GM18498 (cell line): ENCODE measurements around the gene KRT17.
"Not testable (repeated sequence)": the region's sequence is repeated elsewhere in the genome, so short reads cannot be mapped to it uniquely, and the experiment has no call there.

Source experiments
- ATAC-seq: cut with Tn5 transposase; IDR thresholded peaks from one replicate; pipeline ENCODE4 v1.9.1; 2021; ENCODE audit warnings: mild to moderate bottlenecking, moderate library complexity; ENCODE audit not compliant: unreplicated experiment

Gene KRT17

DNA sequence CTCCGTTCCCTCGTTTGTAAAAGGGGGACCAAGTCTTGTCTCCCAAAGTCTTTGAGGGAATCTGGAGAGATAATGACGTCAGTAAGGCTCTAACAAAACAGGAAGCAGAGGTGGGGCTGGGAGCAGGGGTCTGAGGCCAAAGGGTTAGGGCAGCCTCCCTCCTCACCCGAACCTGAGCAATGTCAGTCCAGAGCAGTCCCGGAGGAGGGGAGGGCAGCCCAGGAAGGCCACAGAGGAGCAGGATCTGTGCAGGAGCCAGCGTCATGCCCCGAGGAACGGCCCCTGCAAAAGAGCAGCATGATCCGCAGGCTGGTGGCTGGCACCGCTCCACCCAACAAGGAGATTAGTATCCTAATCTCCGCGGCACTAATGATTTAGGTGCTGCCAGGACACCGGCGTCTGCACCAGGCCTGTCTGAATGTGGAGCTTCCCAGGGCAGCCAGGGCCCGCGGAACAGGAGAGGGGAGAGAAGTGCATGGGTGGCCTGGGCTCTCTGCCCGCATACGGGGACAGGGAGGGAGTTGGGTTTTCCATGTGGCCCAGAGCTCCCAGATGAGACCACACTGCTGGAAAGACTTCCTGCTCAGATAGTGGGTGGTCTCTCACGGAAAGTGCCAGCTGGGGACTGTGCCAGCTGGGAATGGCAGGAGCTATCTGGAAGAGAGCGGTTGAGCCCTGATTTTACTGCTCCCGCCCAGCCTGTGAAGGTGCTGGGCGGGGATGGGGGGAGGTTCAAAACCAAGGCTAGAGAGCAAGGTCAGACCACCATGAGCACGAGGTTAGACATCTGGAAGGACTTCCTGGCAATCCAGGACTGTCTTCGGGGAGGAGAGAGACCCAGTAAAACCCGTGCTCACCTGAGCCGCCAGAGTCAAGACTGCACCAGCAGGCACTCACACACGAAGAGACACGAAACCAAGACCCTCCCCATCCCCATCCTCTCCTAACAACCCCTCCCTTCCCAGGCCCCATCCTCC, 11.0 kb upstream of the KRT17 start:
- ATAC-seq: no peak

DNA sequence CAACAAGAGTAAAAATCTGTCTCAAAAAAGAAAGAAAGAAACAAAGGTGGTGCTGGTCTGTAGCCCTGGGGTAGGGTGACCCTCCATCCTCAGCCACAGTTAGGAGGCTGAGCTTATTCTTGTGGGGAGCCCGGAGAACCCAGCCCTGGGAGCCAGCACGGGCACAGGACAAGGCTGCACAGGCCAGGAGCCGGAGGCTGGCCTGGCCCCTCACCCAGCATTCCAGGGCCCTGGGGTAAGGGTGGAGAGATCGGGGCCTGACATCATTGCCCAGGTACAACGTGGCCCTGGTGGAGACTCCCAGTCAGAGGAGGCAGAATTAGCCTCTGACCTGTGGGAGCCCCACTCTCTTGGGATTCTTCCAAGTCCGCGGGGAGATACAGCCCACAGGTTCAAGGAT, 10.3 kb upstream of the KRT17 start:
- ATAC-seq: no peak

DNA sequence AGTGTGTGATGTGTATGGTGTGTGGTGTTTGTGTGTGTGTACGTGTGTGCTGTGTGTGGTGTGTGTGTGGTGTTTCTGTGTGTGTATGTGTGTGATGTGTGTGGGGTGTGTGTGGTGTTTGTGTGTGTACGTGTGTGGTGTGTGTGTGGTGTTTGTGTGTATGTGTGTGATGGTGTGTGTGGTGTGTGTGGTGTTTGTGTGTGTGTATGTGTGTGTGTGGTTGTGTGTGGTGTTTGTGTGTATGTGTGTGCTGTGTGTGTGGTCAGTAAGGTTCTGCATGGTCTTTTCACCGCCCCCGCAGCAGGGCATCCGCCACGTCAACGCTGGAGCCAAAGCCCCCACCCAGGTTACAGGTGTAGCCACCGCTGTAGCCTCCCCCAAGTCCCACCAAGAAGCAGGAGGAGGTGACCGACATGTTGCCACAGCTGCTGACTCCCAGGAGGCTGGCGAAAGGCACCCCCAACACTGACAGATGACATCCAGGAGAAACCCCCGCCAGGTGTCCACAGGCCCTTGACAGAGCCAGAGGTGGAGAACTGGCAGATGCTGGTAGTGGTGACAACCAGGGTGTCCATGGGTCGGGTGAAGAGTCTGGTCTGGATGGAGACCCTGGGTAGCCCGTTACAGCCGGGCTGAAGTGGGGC, 9.3 kb upstream of the KRT17 start:
- ATAC-seq: no peak

DNA sequence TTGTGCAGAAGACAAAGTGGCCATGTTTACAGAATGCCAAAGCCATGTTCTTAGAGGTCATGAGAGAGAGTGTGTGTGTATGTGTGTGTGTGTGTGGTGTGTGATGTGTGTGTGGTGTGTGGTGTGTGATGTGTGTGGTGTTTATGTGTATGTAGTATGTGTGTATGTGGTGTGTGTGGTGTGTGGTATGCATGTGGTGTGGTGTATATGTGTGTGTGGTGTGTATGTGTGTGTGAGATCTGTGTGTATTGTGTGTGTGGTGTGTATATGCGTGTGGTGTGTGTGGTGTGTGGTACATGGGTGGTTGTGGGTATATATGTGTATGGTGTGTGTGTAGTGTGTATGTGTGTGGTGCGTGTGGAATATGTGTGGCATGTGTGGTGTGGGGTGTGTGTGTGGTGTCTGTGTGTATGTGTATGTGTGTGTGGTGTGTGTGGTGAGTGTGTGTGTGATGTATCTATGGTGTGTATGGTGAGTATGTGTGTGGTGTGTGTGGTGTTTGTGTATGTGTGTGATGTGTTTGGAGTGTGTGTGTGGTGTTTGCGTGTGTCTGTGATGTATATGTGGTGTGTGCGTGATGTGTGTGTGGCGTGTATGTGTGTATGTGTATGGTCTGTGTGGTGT, 8.2 kb upstream of the KRT17 start:
- no peak for ATAC-seq

DNA sequence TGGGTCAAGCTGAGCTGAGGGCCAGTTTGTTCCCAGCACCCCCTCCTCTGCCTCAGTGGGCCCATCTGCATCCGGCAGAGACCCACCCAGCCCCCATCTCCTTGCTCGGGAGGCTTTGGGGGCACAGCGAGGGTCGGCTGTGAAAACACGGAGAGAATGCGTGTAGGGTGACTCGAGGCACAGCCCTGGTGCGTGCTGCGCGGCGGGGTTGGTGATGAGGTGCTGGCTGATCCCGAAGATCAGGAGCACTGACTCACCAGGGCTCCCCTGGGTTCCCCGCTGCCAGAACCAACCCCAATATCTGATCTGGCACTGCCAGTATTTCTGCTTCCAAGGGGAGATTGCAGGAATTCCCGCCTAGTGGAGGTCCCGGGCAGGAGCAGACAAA, 7.5 kb upstream of the KRT17 start:
- no peak for ATAC-seq

DNA sequence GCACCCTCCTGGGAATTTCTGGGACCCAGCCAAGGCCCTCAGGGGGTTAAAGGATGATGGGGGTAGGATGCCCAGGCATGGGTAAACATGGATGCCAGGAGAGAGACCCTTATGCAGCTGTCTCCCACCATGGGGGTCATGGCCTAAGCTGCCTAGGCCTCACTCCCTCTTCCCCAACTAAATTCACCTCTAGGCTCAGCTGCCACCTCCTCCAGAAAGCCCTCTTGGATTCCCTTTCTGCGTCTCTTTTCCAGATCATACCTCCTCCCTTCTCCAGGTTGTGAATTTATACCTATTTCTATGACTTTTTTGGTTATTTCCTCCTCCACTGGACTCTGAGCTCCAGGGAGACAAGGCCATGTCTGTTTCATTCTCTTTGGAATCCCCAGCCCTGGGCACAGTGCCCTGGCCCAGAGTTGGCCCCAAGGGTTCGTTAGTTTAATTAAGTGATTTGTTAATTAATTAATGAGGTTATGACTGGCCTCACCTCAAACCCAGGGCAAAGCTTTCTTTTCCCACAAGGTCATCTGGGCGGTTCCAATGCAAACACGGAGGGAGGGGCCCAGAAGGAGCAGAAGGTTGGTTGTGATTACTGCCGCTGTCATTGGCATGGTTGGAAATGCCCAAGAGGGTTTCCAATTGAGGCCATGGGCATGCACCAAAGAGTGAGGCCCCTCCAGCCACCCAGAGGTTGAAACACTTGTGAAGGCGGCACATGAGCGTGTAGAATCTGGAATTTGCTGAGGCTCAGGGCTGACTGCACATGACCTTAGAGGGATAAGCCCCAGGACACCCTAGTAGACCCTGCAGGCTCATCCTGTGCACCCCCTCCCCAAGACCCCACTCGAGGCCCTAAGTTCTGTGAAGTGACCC, 6.9 kb upstream of the KRT17 start:
- ATAC-seq: no peak

DNA sequence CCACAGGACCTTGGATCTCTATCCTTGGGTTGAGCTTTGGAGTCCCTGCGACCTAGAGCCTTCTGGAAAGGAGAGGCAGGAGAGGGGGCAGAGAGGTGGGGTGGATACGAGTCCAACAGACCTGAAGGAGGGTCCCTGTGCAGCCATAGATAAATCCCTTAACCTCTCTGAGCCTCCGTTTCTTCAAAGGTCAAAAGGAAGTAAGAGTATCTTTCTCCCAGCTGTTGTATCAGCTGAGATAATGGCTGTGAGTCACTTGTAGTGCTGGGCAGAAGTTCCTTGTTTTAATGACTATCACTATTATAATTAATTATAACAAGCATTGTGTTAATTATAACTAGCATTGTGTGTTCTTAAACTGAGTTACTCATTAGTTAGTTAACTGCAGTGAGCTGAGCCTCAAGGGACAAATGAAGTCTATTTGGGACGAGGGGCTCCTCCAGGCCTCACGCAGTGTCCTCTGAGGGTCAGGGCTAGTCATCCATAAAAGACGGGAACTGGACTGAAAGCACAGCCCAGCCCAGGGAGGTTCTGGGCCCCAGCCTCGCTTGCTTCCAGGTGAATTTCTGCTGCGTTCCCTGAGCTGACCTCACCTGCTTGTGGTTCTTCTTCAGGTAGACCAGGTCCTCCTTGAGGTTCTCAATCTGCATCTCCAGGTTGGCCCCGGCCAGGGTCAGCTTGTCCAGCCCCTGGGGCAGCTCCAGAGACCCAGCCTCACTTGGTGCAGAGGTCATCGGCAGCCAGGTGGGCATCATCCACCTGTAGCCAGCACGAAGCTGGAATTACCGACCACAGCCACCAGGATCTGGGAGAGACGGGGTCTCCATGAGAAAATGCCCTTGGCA, 5.7 kb upstream of the KRT17 start:
- ATAC-seq: no peak

DNA sequence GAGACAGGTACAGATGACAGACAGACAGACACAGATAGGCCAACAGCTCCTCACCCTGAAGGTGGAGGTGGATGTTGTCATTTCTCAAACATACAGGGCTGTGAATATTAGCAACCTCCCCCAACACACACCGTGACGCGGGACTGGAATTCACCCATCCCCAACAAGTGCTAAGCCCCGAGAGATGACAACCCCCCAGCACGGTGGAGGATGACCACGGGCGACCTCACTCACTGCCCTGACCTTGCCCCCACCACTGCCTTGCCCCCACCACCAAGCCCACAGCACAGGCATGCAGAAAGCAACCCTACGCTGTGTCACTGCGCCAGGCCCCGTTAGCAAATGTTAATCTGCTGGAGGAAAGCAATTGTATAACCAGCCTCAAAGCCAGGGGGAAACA, 4.9 kb upstream of the KRT17 start:
- no peak for ATAC-seq

DNA sequence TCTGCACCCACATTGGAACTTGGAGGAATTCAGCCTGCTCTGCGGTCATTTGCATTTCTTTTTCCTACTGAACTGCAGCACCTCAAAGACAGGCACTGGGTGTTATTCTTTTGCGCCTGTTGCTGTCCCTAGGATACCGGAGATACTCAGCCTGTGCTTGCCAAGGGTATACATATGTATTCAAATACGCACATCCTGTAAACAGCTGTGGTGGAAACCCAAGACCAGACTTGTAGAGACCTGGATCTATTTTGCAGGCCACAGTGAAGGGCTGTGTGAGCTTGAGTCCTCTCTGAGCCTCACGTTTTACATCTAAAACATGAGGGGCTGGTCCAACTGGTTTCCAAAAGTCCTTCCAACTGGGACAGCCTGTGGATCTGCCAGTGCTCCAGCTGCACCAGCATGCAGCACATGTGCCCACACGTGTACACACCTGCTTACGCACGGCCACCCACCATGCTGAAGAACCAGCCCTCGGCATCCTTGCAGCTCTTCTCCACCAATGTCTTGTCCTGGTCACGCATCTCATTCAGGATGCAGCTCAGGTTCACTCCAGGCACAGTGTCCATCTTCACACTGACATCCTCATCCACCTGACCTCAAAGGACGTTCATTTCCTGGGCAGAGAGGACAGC, 4.4 kb upstream of the KRT17 start:
- ATAC-seq: not testable (repeated sequence)

DNA sequence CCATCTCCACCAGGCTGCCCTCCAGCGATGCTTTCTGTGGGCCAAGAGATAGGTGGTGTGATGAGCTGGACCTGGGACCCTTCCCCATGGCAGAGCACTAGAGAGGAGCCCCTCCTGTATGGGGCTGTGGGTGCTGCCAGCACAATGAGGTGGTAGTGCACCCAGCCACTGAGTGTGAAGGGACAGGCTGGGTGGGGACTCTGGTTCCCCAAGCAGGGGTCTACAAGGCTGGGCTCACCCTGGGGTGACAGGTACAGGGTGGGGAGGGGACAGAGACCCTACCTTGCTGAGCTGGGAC, 3.6 kb upstream of the KRT17 start:
- ATAC-seq: not testable (repeated sequence)

DNA sequence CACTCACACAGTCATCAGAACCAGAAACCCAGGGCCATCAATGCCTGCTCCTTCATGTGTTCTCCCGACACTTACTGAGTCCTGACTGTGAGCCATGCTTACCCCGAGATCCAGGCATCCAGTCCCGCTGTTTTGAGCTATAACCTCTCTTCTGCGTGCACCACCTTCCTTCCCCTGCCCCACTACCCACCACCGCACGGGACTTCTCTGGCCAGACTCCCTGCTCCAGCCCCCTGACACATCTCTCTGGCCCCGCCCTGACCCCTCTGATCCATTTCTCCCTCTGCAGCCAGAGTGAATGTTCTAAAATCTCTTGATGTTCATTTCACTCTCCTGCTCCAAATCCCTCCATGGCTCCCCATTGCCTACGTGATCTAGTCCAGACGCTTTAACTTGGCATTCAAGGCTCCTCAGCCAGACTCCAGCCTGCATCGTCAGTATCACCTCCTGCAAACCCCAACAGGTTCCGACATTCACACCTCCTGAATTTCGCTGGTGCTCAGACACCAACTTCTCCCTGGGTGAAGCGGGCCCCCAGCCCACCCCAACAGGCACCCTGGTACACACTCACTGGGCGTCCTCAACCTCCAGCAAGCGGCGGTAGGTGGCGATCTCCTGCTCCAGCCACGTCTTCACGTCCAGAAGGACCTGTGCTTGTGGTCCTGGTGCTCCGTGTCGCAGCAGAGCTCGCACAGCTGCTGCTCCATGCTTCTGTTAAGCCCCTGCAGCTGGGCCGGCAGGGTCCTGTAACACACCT, 3.1 kb upstream of the KRT17 start:
- ATAC-seq: no peak

DNA sequence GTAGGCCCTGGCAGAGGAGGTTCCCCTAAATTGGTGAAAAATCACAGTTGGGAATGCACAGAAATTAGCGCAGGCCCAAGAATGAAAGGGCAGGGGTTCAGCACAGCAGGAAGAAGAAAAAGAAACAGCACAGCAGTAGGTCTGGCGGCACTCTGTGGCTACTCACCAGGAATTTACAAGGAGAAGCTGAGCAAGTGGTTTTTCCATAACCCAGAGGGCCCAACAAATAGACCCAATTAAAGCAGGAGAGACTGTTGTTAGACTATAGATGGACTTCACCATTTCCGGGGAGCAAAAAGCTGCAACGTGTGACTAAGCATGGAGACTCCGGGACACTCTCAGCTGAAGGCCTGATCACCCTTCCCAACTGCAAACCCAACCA, 2.5 kb upstream of the KRT17 start:
- ATAC-seq: not testable (repeated sequence)

DNA sequence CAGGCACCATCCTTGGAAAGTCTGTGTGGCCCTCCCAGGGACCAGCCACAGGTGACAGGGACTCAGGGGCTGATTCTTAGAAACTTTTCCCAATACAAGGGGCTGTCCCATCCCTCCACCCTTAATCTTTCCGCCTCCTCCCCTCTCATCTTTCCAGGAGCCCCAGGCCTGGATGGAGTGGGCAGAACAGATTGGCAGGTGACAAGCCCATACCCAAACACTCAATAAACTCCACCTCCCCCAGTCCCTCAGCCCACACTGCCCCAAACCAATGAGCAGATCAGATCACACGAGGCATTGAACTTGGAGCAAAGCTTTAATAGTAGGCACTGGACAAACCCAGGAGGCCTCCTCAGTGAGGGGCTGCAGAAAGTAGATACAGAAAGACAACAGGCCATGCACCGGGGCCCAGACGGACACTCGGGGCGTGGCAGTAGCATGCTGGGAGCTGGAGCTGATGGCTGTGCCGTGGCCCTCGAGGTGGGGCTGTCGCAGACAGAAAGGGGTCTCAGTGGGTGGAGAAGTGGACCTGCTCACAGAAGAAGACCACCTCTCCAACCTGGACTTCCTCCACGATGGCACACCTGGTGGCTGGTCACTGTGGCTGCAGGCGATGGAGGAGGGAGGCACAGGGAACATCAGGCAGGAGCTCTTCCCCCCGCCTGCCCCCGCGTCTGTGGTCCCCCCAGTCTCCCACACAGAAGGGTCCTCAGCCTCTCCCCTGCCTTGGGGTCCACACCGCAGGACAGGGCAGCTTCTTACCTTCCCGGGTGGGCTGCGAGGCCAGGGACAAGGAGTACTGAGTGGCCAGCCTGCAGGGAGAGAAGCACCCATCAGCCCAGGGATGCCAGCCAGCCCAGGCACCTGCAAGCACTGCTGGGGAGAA, 1.9 kb upstream of the KRT17 start:
- not testable (repeated sequence) for ATAC-seq

DNA sequence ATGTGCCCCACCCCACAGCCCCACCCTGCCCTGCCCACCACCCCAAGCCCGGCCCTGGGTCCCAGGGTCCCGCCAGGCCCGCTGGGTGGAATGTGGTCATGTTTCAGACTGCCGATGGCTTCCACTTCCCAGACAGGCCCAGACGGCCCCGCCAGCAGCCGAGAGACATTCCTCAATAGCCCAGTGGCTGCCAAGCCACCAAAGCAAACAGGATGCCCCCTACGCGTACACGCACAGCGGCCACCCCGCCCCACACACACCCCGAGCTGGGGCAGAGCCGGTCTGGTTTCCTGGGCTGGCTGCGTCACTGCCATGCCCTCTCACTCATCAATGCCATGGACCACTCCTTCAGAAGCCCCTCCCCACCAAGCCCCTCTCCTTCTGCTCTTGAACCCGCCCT, 1.2 kb upstream of the KRT17 start:
- no peak for ATAC-seq

DNA sequence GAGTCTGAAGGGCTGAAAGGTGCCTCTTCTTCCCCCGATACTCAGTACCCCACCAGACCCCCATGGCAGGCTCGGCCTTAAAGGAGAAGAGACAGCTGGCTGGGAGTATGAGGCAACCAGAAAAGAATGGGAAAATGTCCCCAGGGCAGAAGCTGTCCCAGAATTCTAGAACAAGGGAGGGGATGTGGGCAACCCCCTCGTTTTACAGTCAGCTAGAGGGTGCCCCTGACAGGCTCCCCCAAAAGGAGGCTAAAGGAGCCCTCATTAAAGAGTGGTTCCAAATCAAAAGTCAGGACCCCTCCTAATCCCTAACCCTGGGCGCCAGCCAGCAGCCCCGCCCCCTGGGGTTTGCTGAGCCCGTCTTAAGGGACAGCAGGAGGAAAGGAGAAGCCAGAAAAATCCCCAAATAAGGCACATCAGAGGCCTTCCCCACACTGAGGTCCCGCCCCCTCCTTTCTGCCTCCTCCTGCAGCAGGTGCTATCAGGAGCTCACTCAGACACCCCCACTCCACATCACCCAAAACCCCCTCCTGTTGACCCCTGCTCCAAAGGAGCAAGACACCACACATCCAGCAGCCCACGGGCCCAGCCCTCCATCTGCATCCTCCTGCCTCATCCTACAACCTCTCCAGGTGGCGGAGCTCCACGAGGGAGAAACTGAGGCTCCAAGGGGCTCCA, 1.1 kb downstream of the KRT17 start:
- not testable (repeated sequence) for ATAC-seq

DNA sequence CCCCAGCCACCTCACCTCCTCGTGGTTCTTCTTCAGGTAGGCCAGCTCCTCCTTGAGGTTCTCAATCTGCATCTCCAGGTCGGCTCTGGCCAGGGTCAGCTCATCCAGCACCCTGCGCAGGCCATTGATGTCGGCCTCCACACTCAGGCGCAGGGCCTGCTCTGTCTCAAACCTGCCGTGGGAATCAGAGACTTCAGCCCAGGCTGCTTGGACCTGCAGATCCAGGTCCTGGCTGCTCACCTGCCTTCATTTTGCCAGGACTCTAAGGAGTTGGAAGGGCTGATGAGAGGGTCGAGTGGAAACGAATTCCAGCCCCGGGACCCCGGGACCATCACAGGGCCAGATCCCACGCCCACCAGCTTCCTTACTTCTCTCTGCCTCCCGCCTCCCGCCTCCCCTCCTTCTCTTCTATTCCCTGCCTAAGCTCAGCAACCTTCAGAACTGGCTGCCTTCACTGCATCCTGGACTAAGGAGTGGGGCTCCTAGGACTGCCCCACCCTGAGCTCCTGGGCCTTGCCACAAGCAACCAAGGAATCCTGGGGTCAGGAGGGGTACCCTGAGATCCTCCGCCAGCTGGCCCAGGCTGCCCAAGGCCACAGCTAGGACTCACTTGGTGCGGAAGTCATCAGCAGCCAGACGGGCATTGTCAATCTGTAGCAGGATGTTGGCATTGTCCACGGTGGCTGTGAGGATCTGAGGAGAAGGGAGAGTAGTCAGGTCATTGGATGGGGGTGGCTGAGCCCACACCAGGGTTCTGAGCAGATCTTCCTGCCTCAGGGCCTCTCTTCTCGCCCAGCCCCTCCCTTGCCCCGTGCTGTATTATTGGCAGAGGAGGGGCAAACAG, 1.8 kb downstream of the KRT17 start:
- not testable (repeated sequence) for ATAC-seq

DNA sequence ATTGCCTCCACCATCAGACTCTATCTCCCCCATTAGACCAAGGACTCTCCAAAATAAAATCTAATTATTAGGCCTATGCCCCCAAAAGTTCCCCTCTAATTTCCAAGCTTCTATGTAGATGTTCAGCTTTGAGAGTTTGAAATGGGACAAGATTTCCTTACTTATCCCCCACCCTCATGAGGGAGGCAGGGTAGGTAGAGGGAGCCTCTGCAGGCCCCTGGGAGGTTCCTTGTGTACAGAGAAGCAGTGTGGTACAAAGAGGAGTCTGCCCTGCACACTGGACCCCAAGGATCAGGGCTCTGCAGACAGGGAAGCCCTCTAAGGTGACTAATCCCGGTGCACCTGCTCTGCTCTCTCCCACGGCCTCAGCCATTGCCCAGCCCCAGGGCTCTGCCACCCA, 2.5 kb downstream of the KRT17 start:
- ATAC-seq: no peak
